ENCODE measurements around the gene CRACR2A. TPM values are rescaled to one million over a fixed set of nuclear protein-coding genes. Genes with fewer than 3 reads are reported as not detected.

CRACR2A gene
- total and polyA plus RNA-seq, 2 of the 4 experiments (the other 2 are of a cell fraction), result 0.54 to 0.60 TPM

DNA sequence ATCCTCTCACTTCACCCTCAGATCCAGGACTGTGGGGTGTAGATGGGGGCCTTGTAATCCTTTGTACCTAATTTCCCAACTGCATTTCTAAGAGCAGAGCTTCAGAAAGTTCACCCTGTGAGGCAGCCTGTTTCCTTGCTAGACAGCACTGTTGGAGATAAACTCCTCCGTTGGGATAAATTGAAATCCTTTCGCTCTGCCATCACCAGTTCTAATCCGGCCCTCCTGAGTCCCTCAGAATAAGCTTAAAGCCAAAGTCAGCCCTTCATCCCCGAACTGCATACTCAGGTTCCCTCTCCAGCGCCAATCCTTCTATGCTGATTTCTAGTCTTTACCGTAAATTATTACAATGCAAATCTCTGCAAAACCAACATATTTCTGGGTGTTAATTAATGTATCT, 147.2 kb downstream of the CRACR2A start:
- H2AFZ ChIP-seq (replicated peaks; ENCODE audit: low read length, poor library complexity), result no peak overlapping the region
- no peak for ATAC-seq (ENCODE audit: low read depth)
- H3K4me1 ChIP-seq (ENCODE audit: control insufficient read depth, insufficient read depth, low read length), result no peaks in the 10 kb centered on the region
- H3K14ac ChIP-seq (replicated peaks; ENCODE audit: low read depth, low read length), result no peak overlapping the region
- CTCF ChIA-PET, result no interaction called here
- no peak overlapping the region for H3K4me3 ChIP-seq (ENCODE audit: insufficient read depth, low read depth, low read length)
- no peak overlapping the region for H2AK5ac ChIP-seq (ENCODE audit: low read depth, low read length)
- H2BK120ac ChIP-seq (ENCODE audit: low read depth, low read length), result no peak overlapping the region
- no TSS peak for BruUV-seq (replicated peaks)
- no peak overlapping the region for H3K56ac ChIP-seq (ENCODE audit: extremely low read depth, insufficient read depth, low read length)
- peaks cover 13% of the 10 kb centered on the region; the same call in 1 of the 2 replicates for H3K27me3 ChIP-seq (ENCODE audit: control insufficient read depth, insufficient read depth, low read length)
- no peak overlapping the region for H4K5ac ChIP-seq (ENCODE audit: low read depth, low read length)
- H4K91ac ChIP-seq (ENCODE audit: insufficient read depth, low read depth, low read length), result no peak overlapping the region
- H2BK5ac ChIP-seq (ENCODE audit: low read depth, low read length, poor library complexity, severe bottlenecking), result no peak overlapping the region
- DNase-seq, result no peak
- no peaks in the 10 kb centered on the region for H3K79me1 ChIP-seq (ENCODE audit: low read depth in 1 of 2, low read length in 2 of 2)
- no peaks in the 10 kb centered on the region for H4K20me1 ChIP-seq (ENCODE audit: insufficient read depth, low read length)
- POLR2A ChIA-PET (ENCODE audit: unreplicated experiment), result no interaction called here
- no peak overlapping the region for H3K18ac ChIP-seq (ENCODE audit: low read depth, low read length)
- no peak overlapping the region for H3K4ac ChIP-seq (ENCODE audit: low read depth, low read length)
- no peak overlapping the region for H3K9ac ChIP-seq (ENCODE audit: low read depth, low read length)
- no CpG with 5 or more reads among the region's 6 CpGs for WGBS, 2 experiments (ENCODE audit: extremely low coverage in 2 of 2, insufficient read length in 1 of 2)
- no peak overlapping the region for H3K23ac ChIP-seq (ENCODE audit: low read depth, low read length)
- H3K4me2 ChIP-seq (ENCODE audit: low read depth, low read length), result no peak overlapping the region
- no peak overlapping the region for H4K8ac ChIP-seq (ENCODE audit: low read depth in 2 of 2, low read length in 2 of 2)
- no peak overlapping the region for H2BK20ac ChIP-seq (ENCODE audit: low read depth, low read length)
- H3K36me3 ChIP-seq (ENCODE audit: control insufficient read depth, insufficient read depth, low read length), result no peaks in the 10 kb centered on the region
- no peak overlapping the region for H2AK9ac ChIP-seq (replicated peaks; ENCODE audit: low read depth, low read length, poor library complexity)
- intact Hi-C loops (cut with micrococcal nuclease), result no loop called here
- no peaks in the 10 kb centered on the region for H3K9me1 ChIP-seq (ENCODE audit: insufficient read depth, low read length)
- TF ChIP-seq CEBPB (IDR thresholded peaks at IDR 0.05; ENCODE audit: low read depth, low read length) (no peak), NFE2L2 (IDR thresholded peaks at IDR 0.05; ENCODE audit: low read depth, low read length) (no peak), FOS (IDR thresholded peaks at IDR 0.05; ENCODE audit: low read depth, low read length) (no peak), MAZ (IDR thresholded peaks at IDR 0.05; ENCODE audit: borderline replicate concordance, low read depth, low read length) (no peak), RAD21 (IDR thresholded peaks at IDR 0.05; ENCODE audit: low read length) (no peak), MAFK (IDR thresholded peaks at IDR 0.05; ENCODE audit: low read depth, low read length) (no peak), RFX5 (IDR thresholded peaks at IDR 0.05; ENCODE audit: low read depth, low read length) (no peak), SMC3 (IDR thresholded peaks at IDR 0.05; ENCODE audit: low read depth, low read length) (no peak), POLR2A (IDR thresholded peaks at IDR 0.05; ENCODE audit: low read depth, low read length) (no peak), MXI1 (IDR thresholded peaks at IDR 0.05; ENCODE audit: borderline replicate concordance, low read depth, low read length) (no peak)
- TF ChIP-seq, protein P1, sequence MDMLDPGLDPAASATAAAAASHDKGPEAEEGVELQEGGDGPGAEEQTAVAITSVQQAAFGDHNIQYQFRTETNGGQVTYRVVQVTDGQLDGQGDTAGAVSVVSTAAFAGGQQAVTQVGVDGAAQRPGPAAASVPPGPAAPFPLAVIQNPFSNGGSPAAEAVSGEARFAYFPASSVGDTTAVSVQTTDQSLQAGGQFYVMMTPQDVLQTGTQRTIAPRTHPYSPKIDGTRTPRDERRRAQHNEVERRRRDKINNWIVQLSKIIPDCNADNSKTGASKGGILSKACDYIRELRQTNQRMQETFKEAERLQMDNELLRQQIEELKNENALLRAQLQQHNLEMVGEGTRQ (IDR thresholded peaks at IDR 0.05; ENCODE audit: low read depth, low read length), result no peak
- TF ChIP-seq, protein P2, sequence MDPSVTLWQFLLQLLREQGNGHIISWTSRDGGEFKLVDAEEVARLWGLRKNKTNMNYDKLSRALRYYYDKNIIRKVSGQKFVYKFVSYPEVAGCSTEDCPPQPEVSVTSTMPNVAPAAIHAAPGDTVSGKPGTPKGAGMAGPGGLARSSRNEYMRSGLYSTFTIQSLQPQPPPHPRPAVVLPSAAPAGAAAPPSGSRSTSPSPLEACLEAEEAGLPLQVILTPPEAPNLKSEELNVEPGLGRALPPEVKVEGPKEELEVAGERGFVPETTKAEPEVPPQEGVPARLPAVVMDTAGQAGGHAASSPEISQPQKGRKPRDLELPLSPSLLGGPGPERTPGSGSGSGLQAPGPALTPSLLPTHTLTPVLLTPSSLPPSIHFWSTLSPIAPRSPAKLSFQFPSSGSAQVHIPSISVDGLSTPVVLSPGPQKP (IDR thresholded peaks at IDR 0.05; ENCODE audit: borderline replicate concordance, low read depth, low read length), result no peak
- dilution Hi-C loops (cut with HindIII; ENCODE audit: low sequenced_read_pairs, unreplicated experiment), result no loop called here
- H3K9me3 ChIP-seq (ENCODE audit: control insufficient read depth, insufficient read depth, low read length), result no peaks in the 10 kb centered on the region
- in situ Hi-C loops (cut with MboI; ENCODE audit: low sequenced_read_pairs), result no loop called here
- H3K27ac ChIP-seq (ENCODE audit: insufficient read depth, low read length), result no peak overlapping the region
- H2BK15ac ChIP-seq (ENCODE audit: low read depth, low read length), result no peak overlapping the region

All from IMR-90 (cell line).